ENCODE results near the gene HASPIN. TPM values are rescaled to one million over a fixed set of nuclear protein-coding genes. Genes with fewer than 3 reads are reported as not detected.
"Not testable (repeated sequence)": the region's sequence is repeated elsewhere in the genome, so short reads cannot be mapped to it uniquely, and the experiment has no call there.

Gene HASPIN
- total RNA-seq, 2 experiments from 2014 or later, result 21.0 to 25.2 TPM

- H3K9me3 Mint-ChIP-seq (ENCODE audit: low read depth), result no peaks in the 10 kb centered on the region
- H3K36me3 Mint-ChIP-seq (ENCODE audit: low read depth), result peaks cover 7% of the 10 kb centered on the region
- DNase-seq (no peak), ATAC-seq (no peak)
- H3K27ac Mint-ChIP-seq, result no peak overlapping the region
- H3K4me1 Mint-ChIP-seq, result peaks cover 15% of the 10 kb centered on the region
- intact Hi-C loops (cut with DNase I, micrococcal nuclease), result no loop called here
- H3K4me3 Mint-ChIP-seq, result no peak overlapping the region
- ChIA-PET CTCF (interaction anchor here (0.7 to 0.9 kb wide), 3 partner anchors 19 to 40 kb away, joined by 3 to 4 read pairs (median 3); no protein-coding TSS in a partner anchor), POLR2A (interaction anchor here (0.6 to 1.3 kb wide), 2 partner anchors 14 to 1192 kb away, joined by 3 to 6 read pairs; no protein-coding TSS in a partner anchor)
- no peaks in the 10 kb centered on the region for H3K27me3 Mint-ChIP-seq
Observed at GRCh38 chr17:3697103-3697476, 26.6 kb upstream of the HASPIN start.

- Mint-ChIP-seq H3K36me3 (ENCODE audit: low read depth) (peaks cover 14% of the 10 kb centered on the region), H3K9me3 (ENCODE audit: low read depth) (peaks cover 2% of the 10 kb centered on the region), H3K4me3 (no peak overlapping the region), H3K4me1 (peaks cover 13% of the 10 kb centered on the region), H3K27ac (no peak overlapping the region), H3K27me3 (no peaks in the 10 kb centered on the region)
- CTCF ChIA-PET, result no interaction called here
- no peak for ATAC-seq
- POLR2A ChIA-PET, result no interaction called here
- intact Hi-C loops (cut with DNase I, micrococcal nuclease), result no loop called here
- no peak for DNase-seq
Observed at GRCh38 chr17:3698139-3698538, 25.6 kb upstream of the HASPIN start.

- no peak for ATAC-seq
- peaks cover 14% of the 10 kb centered on the region for H3K36me3 Mint-ChIP-seq (ENCODE audit: low read depth)
- DNase-seq, result no peak
- H3K27me3 Mint-ChIP-seq, result no peaks in the 10 kb centered on the region
- intact Hi-C loops (cut with DNase I, micrococcal nuclease), result no loop called here
- no peaks in the 10 kb centered on the region for H3K4me1 Mint-ChIP-seq
- ChIA-PET POLR2A (no interaction called here), CTCF (no interaction called here)
- no peak overlapping the region for H3K27ac Mint-ChIP-seq
- peaks cover 2% of the 10 kb centered on the region for H3K9me3 Mint-ChIP-seq (ENCODE audit: low read depth)
- no peak overlapping the region for H3K4me3 Mint-ChIP-seq
Observed at GRCh38 chr17:3699951-3700350, 23.8 kb upstream of the HASPIN start.

GRCh38 chr17:3702041-3702539 is 21.6 kb upstream of the HASPIN start:
- H3K27ac Mint-ChIP-seq; DNase-seq; H3K4me1 Mint-ChIP-seq; H3K9me3 Mint-ChIP-seq (ENCODE audit: low read depth); intact Hi-C loops (cut with DNase I, micrococcal nuclease); H3K27me3 Mint-ChIP-seq; H3K4me3 Mint-ChIP-seq: not testable (repeated sequence)
- ChIA-PET POLR2A (interaction anchor here (0.6 kb wide), 1 partner anchor 30 kb away, joined by 3 read pairs; no protein-coding TSS in a partner anchor), CTCF (interaction anchor here (1.1 to 3.1 kb wide), 4 partner anchors 9 to 36 kb away, joined by 3 to 11 read pairs (median 6); no protein-coding TSS in a partner anchor)
- peak; percentile 22 for ATAC-seq
- H3K36me3 Mint-ChIP-seq (ENCODE audit: low read depth), result peaks cover 14% of the 10 kb centered on the region

- H3K4me3 Mint-ChIP-seq, result no peak overlapping the region
Observed at GRCh38 chr17:3704931-3705717, 18.6 kb upstream of the HASPIN start.

GRCh38 chr17:3705718-3705984 is 18.1 kb upstream of the HASPIN start:
- H3K4me1 Mint-ChIP-seq, result peaks cover 24% of the 10 kb centered on the region
- POLR2A ChIA-PET, result interaction anchor here (0.6 kb wide), 1 partner anchor 58 kb away, joined by 3 read pairs; no protein-coding TSS in a partner anchor
- ATAC-seq; H3K9me3 Mint-ChIP-seq (ENCODE audit: low read depth); H3K4me3 Mint-ChIP-seq; H3K27me3 Mint-ChIP-seq; DNase-seq; intact Hi-C loops (cut with DNase I, micrococcal nuclease); H3K27ac Mint-ChIP-seq: not testable (repeated sequence)
- H3K36me3 Mint-ChIP-seq (ENCODE audit: low read depth), result peaks cover 14% of the 10 kb centered on the region
- CTCF ChIA-PET, result interaction anchor here (0.7 kb wide), 1 partner anchor 23 kb away, joined by 3 read pairs; no protein-coding TSS in a partner anchor

More at GRCh38 chr17:3704931-3705717, 18.6 kb upstream of the HASPIN start:
- intact Hi-C loops (cut with DNase I, micrococcal nuclease), result no loop called here
- H3K9me3 Mint-ChIP-seq (ENCODE audit: low read depth), result peaks cover 2% of the 10 kb centered on the region
- ChIA-PET CTCF (no interaction called here), POLR2A (no interaction called here)
- DNase-seq, result no peak
- peaks cover 14% of the 10 kb centered on the region for H3K36me3 Mint-ChIP-seq (ENCODE audit: low read depth)
- H3K27me3 Mint-ChIP-seq, result no peaks in the 10 kb centered on the region
- ATAC-seq, result no peak
- H3K27ac Mint-ChIP-seq, result no peak overlapping the region
- H3K4me1 Mint-ChIP-seq, result peaks cover 21% of the 10 kb centered on the region

- POLR2A ChIA-PET, result no interaction called here
- ATAC-seq, result no peak
- CTCF ChIA-PET, result interaction anchor here (0.6 to 1.5 kb wide), 5 partner anchors 31 to 841 kb away, joined by 3 to 4 read pairs (median 3); no protein-coding TSS in a partner anchor
Observed at GRCh38 chr17:3708366-3708765, 15.3 kb upstream of the HASPIN start.

GRCh38 chr17:3710951-3711383 is 12.7 kb upstream of the HASPIN start:
- intact Hi-C loops (cut with DNase I, micrococcal nuclease), result loop anchor here (1.0 to 2.0 kb wide), 7 partner anchors 12 to 135 kb away; partner anchors contain the start of genes HASPIN (in 2 of the 2), EMC6 (in 1 of the 2), NCBP3 (in 1 of the 2) and P2RX5 (in 1 of the 2)
- Mint-ChIP-seq H3K36me3 (ENCODE audit: low read depth) (peaks cover 32% of the 10 kb centered on the region), H3K4me1 (peaks cover 55% of the 10 kb centered on the region), H3K27ac (peak overlapping the region; percentile 83), H3K9me3 (ENCODE audit: low read depth) (no peaks in the 10 kb centered on the region), H3K27me3 (no peaks in the 10 kb centered on the region), H3K4me3 (peak overlapping the region; percentile 55)
- peak; percentile 98 for ATAC-seq
- peak; percentile 82 for DNase-seq
- ChIA-PET POLR2A (interaction anchor here (0.7 to 1.7 kb wide), 7 partner anchors 12 to 135 kb away, joined by 3 to 13 read pairs (median 5); partner anchors contain the start of genes HASPIN and P2RX5), CTCF (interaction anchor here (0.7 to 2.1 kb wide), 8 partner anchors 9 to 117 kb away, joined by 3 to 16 read pairs (median 6); partner anchors contain the start of gene HASPIN)

More at GRCh38 chr17:3708366-3708765, 15.3 kb upstream of the HASPIN start:
- peak overlapping the region; percentile 68 for H3K27ac Mint-ChIP-seq
- no peaks in the 10 kb centered on the region for H3K9me3 Mint-ChIP-seq (ENCODE audit: low read depth)
- intact Hi-C loops (cut with DNase I, micrococcal nuclease), result no loop called here
- no peak overlapping the region for H3K4me3 Mint-ChIP-seq
- H3K36me3 Mint-ChIP-seq (ENCODE audit: low read depth), result peaks cover 19% of the 10 kb centered on the region
- H3K27me3 Mint-ChIP-seq, result no peaks in the 10 kb centered on the region
- no peak for DNase-seq
- peaks cover 45% of the 10 kb centered on the region for H3K4me1 Mint-ChIP-seq

GRCh38 chr17:3712811-3713463 is 10.8 kb upstream of the HASPIN start:
- ChIA-PET POLR2A (interaction anchor here (1.5 kb wide), 1 partner anchor 10 kb away, joined by 5 read pairs; the partner anchor contains the start of gene HASPIN), CTCF (interaction anchor here (0.6 to 0.9 kb wide), 2 partner anchors 25 to 46 kb away, joined by 3 to 4 read pairs; no protein-coding TSS in a partner anchor)
- Mint-ChIP-seq H3K4me3 (peak overlapping the region; percentile 26), H3K27ac (peak overlapping the region; percentile 73), H3K9me3 (ENCODE audit: low read depth) (no peaks in the 10 kb centered on the region), H3K27me3 (no peaks in the 10 kb centered on the region), H3K4me1 (peaks cover 61% of the 10 kb centered on the region), H3K36me3 (ENCODE audit: low read depth) (peaks cover 50% of the 10 kb centered on the region)
- intact Hi-C loops (cut with DNase I, micrococcal nuclease), result loop anchor here in 1 of 2 experiments (1.0 kb wide), 1 partner anchor 7 kb away; no protein-coding TSS in a partner anchor
- ATAC-seq (peak; percentile 8), DNase-seq (peak; percentile 63)

GRCh38 chr17:3715296-3715695 is 8.4 kb upstream of the HASPIN start:
- Mint-ChIP-seq H3K4me1 (peaks cover 56% of the 10 kb centered on the region), H3K27ac (peak overlapping the region; percentile 52), H3K9me3 (ENCODE audit: low read depth) (no peaks in the 10 kb centered on the region), H3K4me3 (no peak overlapping the region), H3K27me3 (no peaks in the 10 kb centered on the region), H3K36me3 (ENCODE audit: low read depth) (peaks cover 69% of the 10 kb centered on the region)
- intact Hi-C loops (cut with DNase I, micrococcal nuclease), result no loop called here
- ChIA-PET POLR2A (no interaction called here), CTCF (interaction anchor here (0.5 to 1.0 kb wide), 2 partner anchors 19 to 23 kb away, joined by 3 read pairs; no protein-coding TSS in a partner anchor)
- no peak for DNase-seq
- ATAC-seq, result no peak

GRCh38 chr17:3718201-3718600 is 5.5 kb upstream of the HASPIN start:
- CTCF ChIA-PET, result interaction anchor here (0.7 to 1.3 kb wide), 4 partner anchors 17 to 250 kb away, joined by 3 read pairs; no protein-coding TSS in a partner anchor
- POLR2A ChIA-PET, result interaction anchor here (0.5 kb wide), 1 partner anchor 93 kb away, joined by 5 read pairs; no protein-coding TSS in a partner anchor
- Mint-ChIP-seq H3K36me3 (ENCODE audit: low read depth) (peaks cover 73% of the 10 kb centered on the region), H3K9me3 (ENCODE audit: low read depth) (no peaks in the 10 kb centered on the region), H3K27me3 (no peaks in the 10 kb centered on the region), H3K27ac (peak overlapping the region; percentile 6), H3K4me3 (no peak overlapping the region), H3K4me1 (peaks cover 56% of the 10 kb centered on the region)
- ATAC-seq (no peak), DNase-seq (no peak)
- intact Hi-C loops (cut with DNase I, micrococcal nuclease), result no loop called here
